Liver (tissue), 3 donors: ENCODE data around the gene TEX264.

ENCODE experiments used
- EGR1 ChIP-seq, 2 donors: IDR thresholded peaks; 2 replicates each; pipeline ENCODE4 v1.6.1; 2016 to 2018; ENCODE audit warnings: antibody characterized with exemption in 2 of 2, low read depth in 2 of 2
- FOXA1 ChIP-seq: IDR thresholded peaks from 2 replicates; pipeline ENCODE4 v1.6.1; 2016; ENCODE audit warnings: antibody characterized with exemption
- FOXA2 ChIP-seq: IDR thresholded peaks from 2 replicates; pipeline ENCODE4 v1.6.1; 2016; ENCODE audit warnings: antibody characterized with exemption
- GABPA ChIP-seq, 2 donors: IDR thresholded peaks in 1 of 2; conservative IDR thresholded peaks in 1 of 2; 2 replicates each; pipeline ENCODE4 v1.6.1; 2016; ENCODE audit warnings: antibody characterized with exemption in 2 of 2, mild to moderate bottlenecking in 1 of 2, moderate library complexity in 1 of 2
- JUND ChIP-seq, 2 donors: IDR thresholded peaks; 2 replicates each; pipeline ENCODE4 v1.6.1; 2016; ENCODE audit warnings: antibody characterized with exemption in 2 of 2
- RAD21 ChIP-seq, 2 donors: IDR thresholded peaks; 2 replicates each; pipeline ENCODE4 v1.6.1; 2016; ENCODE audit warnings: antibody characterized with exemption in 2 of 2, mild to moderate bottlenecking in 2 of 2
- REST ChIP-seq: IDR thresholded peaks from 2 replicates; pipeline ENCODE4 v1.6.1; 2016; ENCODE audit warnings: antibody characterized with exemption, mild to moderate bottlenecking
- RXRA ChIP-seq, 2 donors: IDR thresholded peaks; 2 replicates each; pipeline ENCODE4 v1.6.1; 2017 to 2018; ENCODE audit warnings: antibody characterized with exemption in 2 of 2, mild to moderate bottlenecking in 1 of 2
- SP1 ChIP-seq: IDR thresholded peaks from 2 replicates; pipeline ENCODE4 v1.6.1; 2018; ENCODE audit warnings: antibody characterized with exemption, mild to moderate bottlenecking
- TAF1 ChIP-seq: conservative IDR thresholded peaks from 2 replicates; pipeline ENCODE4 v1.6.1; 2016; ENCODE audit warnings: antibody characterized with exemption, mild to moderate bottlenecking
- YY1 ChIP-seq: IDR thresholded peaks from 2 replicates; pipeline ENCODE4 v1.6.1; 2016; ENCODE audit warnings: antibody characterized with exemption, mild to moderate bottlenecking
- TF ChIP-seq, protein P1 (sequence below): fragments of 150-350 bp; IDR thresholded peaks from 2 replicates; pipeline ENCODE4 v1.5.1; 2017; ENCODE audit warnings: improper control_type of control experiment, low read depth, low read length; ENCODE audit not compliant: missing input control
- TF ChIP-seq, protein P2 (sequence below): IDR thresholded peaks from 2 replicates; pipeline ENCODE4 v1.6.1; 2016; ENCODE audit warnings: antibody characterized with exemption
- TF ChIP-seq, protein P3 (sequence below): IDR thresholded peaks from 2 replicates; pipeline ENCODE4 v1.6.1; 2016; ENCODE audit warnings: antibody characterized with exemption
- donor health status: healthy.
- donor health status: healthy.

DNA sequence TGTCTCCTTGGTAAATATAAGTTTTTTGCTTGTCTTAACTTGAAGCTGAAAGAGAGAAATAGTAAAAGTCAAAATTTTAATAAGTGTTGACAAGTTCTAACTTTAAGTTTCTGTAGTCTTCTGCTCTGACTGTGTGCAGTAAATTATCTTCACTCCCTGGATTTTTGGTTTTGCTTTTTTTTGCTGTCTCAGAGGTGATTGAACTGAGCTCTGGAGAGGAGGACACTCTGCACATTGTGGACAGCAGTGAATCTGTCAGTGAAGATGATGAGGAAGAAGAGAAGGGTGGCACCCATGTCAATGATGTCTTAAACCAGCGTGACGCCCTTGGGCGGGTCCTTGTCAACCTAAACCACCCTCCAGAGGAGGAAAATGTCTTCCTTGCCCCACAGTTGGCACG lies 40.5 kb upstream of the TEX264 start:
- TF ChIP-seq, protein P1, sequence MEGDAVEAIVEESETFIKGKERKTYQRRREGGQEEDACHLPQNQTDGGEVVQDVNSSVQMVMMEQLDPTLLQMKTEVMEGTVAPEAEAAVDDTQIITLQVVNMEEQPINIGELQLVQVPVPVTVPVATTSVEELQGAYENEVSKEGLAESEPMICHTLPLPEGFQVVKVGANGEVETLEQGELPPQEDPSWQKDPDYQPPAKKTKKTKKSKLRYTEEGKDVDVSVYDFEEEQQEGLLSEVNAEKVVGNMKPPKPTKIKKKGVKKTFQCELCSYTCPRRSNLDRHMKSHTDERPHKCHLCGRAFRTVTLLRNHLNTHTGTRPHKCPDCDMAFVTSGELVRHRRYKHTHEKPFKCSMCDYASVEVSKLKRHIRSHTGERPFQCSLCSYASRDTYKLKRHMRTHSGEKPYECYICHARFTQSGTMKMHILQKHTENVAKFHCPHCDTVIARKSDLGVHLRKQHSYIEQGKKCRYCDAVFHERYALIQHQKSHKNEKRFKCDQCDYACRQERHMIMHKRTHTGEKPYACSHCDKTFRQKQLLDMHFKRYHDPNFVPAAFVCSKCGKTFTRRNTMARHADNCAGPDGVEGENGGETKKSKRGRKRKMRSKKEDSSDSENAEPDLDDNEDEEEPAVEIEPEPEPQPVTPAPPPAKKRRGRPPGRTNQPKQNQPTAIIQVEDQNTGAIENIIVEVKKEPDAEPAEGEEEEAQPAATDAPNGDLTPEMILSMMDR, result no peak
- no peak for TF ChIP-seq RXRA (IDR thresholded peaks at IDR 0.05)
- TF ChIP-seq EGR1 (IDR thresholded peaks at IDR 0.05; ENCODE audit: low read depth in 2 of 2), result no peak
- TF ChIP-seq YY1, result no peak
- TF ChIP-seq GABPA (IDR thresholded peaks at IDR 0.05 in 1 of 2, conservative IDR thresholded peaks at IDR 0.05 in 1 of 2), result no peak
- no peak for TF ChIP-seq RAD21 (IDR thresholded peaks at IDR 0.05)
- TF ChIP-seq REST, result no peak
- TF ChIP-seq FOXA2, result no peak
- no peak for TF ChIP-seq JUND (IDR thresholded peaks at IDR 0.05)
- TF ChIP-seq, protein P2, sequence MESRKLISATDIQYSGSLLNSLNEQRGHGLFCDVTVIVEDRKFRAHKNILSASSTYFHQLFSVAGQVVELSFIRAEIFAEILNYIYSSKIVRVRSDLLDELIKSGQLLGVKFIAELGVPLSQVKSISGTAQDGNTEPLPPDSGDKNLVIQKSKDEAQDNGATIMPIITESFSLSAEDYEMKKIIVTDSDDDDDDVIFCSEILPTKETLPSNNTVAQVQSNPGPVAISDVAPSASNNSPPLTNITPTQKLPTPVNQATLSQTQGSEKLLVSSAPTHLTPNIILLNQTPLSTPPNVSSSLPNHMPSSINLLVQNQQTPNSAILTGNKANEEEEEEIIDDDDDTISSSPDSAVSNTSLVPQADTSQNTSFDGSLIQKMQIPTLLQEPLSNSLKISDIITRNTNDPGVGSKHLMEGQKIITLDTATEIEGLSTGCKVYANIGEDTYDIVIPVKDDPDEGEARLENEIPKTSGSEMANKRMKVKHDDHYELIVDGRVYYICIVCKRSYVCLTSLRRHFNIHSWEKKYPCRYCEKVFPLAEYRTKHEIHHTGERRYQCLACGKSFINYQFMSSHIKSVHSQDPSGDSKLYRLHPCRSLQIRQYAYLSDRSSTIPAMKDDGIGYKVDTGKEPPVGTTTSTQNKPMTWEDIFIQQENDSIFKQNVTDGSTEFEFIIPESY, result no peak
- no peak for TF ChIP-seq TAF1
- no peak for TF ChIP-seq FOXA1
- TF ChIP-seq, protein P3, sequence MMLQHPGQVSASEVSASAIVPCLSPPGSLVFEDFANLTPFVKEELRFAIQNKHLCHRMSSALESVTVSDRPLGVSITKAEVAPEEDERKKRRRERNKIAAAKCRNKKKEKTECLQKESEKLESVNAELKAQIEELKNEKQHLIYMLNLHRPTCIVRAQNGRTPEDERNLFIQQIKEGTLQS, result no peak
- no peak for TF ChIP-seq SP1
